Measurements from ENCODE around the gene LPP.

DNA sequence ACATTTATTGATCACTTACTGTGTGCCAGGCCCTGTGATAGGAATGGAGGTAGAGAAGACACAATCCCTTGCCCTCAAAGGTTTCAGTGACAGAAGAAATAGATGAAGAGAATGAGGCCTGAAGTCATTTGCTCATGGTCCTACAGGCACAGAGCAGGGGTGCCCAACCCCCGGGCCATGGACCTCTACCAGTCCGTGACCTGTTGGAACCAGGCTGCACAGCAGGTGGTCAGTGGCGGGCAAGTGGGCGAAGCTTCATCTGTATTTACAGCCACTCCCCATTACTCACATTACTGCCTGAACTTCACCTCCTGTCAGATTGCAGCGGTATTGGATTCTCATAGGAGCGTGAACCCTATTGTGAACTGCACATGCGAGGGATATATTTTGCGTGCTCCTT is 480.3 kb downstream of the LPP start:
- TF ChIP-seq POLR2AphosphoS5 (IDR thresholded peaks at IDR 0.05; ENCODE audit: low read depth, low read length) (no peak), TAF1 (IDR thresholded peaks at IDR 0.05; ENCODE audit: borderline replicate concordance, low read depth, low read length) (no peak)
